Rectal smooth muscle tissue (tissue), 1 donor: Measurements from ENCODE around the gene XXYLT1.

Experiments used
- H3K27ac ChIP-seq: one replicate; pipeline ENCODE4 v1.7.0; 2013; ENCODE audit warnings: low read depth, low read length, inconsistent platforms
- H3K27me3 ChIP-seq: one replicate; pipeline ENCODE4 v1.7.0; 2013; ENCODE audit warnings: low read length; ENCODE audit not compliant: control insufficient read depth, insufficient read depth
- H3K36me3 ChIP-seq: one replicate; pipeline ENCODE4 v1.7.0; 2013; ENCODE audit warnings: low read length; ENCODE audit not compliant: control insufficient read depth, insufficient read depth
- H3K4me1 ChIP-seq: one replicate; pipeline ENCODE4 v1.7.0; 2013; ENCODE audit warnings: low read length; ENCODE audit not compliant: control insufficient read depth, insufficient read depth
- H3K4me3 ChIP-seq: one replicate; pipeline ENCODE4 v1.7.0; 2013; ENCODE audit warnings: low read length
- H3K9ac ChIP-seq: one replicate; pipeline ENCODE4 v1.7.0; 2013; ENCODE audit warnings: low read length

XXYLT1 gene

DNA sequence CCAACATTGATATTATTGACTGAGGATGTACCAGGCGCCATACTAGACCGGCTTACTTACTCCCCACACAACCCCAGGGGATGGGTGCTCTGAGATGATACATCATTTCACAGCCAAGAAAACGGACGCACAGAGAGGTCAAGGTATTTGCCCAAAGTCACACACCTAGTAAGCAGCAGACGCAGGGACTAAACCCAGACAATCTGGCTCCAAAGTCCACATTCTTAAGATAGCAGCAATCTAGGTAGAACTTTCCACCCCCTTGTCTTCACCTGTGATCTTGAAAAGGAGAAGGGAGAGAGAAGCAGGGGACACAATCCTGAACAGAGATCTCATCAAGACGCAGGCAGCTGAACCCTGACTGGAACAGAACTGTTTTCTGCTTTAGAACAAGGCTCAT is 200.6 kb downstream of the XXYLT1 start:
- Histone ChIP-seq H3K27me3 (no peaks in the 10 kb centered on the region), H3K9ac (no peak overlapping the region), H3K4me3 (no peak overlapping the region), H3K4me1 (no peaks in the 10 kb centered on the region), H3K36me3 (no peaks in the 10 kb centered on the region), H3K27ac (no peak overlapping the region)

- Histone ChIP-seq H3K27ac (no peak overlapping the region), H3K4me3 (no peak overlapping the region), H3K27me3 (no peaks in the 10 kb centered on the region), H3K4me1 (peaks cover 1% of the 10 kb centered on the region), H3K9ac (no peak overlapping the region), H3K36me3 (no peaks in the 10 kb centered on the region)
Observed at GRCh38 chr3:195069501-195070251, 201.3 kb downstream of the XXYLT1 start.

DNA sequence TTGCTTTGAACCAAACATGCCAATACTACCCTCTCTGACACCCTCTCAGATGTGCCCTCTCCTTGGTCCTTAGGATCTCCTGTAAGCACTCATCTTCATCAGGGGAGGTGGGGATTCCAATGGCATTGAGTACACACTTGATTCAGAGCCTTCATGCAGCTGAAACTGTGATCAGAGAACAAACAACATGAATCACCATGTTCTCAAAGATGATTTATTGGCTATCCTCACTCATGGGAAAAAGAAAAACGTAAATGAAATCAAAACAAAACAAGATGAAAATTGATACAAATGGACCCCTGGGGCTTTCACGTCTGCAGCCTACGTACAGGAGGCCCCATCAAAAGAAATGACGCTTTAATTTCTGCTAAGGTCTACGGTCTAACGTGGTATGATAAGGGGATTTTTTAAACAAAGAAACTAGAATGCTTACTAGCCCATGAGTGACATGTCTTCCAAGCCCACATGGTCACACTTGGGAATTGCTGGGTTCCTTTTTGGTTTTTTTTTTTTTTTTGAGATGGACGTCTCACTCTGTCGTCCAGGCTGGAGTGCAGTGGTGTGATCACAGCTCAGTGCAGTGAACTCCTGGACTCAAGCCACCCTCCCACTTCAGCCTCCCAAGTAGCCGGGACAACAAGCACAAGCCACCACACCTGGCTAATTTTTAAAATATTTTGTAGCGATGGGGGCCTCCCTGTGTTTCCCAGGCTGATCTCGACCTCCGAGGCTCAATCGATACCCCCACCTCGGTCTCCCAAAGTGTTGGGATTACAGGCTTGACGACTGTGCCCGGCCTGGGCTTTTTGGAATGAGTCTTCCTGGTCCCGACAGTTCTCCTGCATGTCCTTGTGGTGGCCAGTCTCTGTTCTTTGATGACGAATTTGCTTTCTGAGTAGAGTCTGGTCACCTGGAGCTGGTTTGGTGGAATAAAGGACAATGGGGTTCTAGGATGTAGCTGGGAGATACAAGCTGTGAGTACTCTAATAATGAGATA is 202.6 kb downstream of the XXYLT1 start:
- no peak overlapping the region for H3K4me3 ChIP-seq
- no peak overlapping the region for H3K27ac ChIP-seq
- no peaks in the 10 kb centered on the region for H3K27me3 ChIP-seq
- H3K9ac ChIP-seq = no peak overlapping the region
- H3K4me1 ChIP-seq = peaks cover 12% of the 10 kb centered on the region
- H3K36me3 ChIP-seq = no peaks in the 10 kb centered on the region

- Histone ChIP-seq H3K4me3 (no peak overlapping the region), H3K27ac (no peak overlapping the region), H3K9ac (no peak overlapping the region), H3K4me1 (peaks cover 12% of the 10 kb centered on the region), H3K27me3 (no peaks in the 10 kb centered on the region), H3K36me3 (no peaks in the 10 kb centered on the region)
Observed at GRCh38 chr3:195066441-195066841, 204.5 kb downstream of the XXYLT1 start.

- no peak overlapping the region for H3K4me3 ChIP-seq
- H3K27ac ChIP-seq = no peak overlapping the region
- H3K9ac ChIP-seq = no peak overlapping the region
- no peaks in the 10 kb centered on the region for H3K36me3 ChIP-seq
- H3K4me1 ChIP-seq = peaks cover 12% of the 10 kb centered on the region
- H3K27me3 ChIP-seq = no peaks in the 10 kb centered on the region
Observed at GRCh38 chr3:195065864-195066185, 205.1 kb downstream of the XXYLT1 start.

DNA sequence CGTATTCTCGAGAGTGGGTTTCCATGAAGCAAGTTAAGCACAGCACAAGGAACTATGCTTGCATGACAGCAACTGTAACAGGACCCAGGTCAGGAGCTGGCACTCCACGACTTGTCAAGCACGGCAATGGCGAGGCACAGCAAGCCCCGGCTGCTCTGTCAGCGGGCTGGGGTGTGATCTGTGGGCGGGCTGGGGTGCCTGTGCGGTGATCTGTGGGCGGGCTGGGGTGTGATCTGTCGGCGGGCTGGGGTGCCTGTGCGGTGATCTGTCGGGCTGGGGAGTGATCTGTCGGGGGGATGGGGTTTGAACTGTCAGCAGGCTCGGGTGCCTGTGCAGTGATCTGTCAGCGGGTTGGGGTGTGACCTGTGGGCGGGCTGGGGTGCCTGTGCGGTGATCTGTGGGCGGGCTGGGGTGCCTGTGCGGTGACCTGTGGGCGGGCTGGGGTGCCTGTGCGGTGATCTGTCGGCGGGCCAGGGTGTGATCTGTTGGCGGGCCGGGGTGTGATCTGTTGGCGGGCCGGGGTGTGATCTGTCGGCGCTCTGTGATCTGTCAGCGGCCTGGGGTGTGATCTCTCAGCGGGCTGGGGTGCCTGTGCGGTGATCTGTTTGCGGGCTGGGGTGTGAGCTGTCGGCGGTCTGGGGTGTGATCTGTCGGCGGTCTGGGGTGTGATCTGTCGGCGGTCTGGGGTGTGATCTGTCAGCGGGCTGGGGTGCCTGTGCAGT is 205.7 kb downstream of the XXYLT1 start:
- peaks cover 12% of the 10 kb centered on the region for H3K4me1 ChIP-seq
- H3K9ac ChIP-seq = no peak overlapping the region
- H3K36me3 ChIP-seq = no peaks in the 10 kb centered on the region
- H3K4me3 ChIP-seq = no peak overlapping the region
- no peaks in the 10 kb centered on the region for H3K27me3 ChIP-seq
- H3K27ac ChIP-seq = no peak overlapping the region

DNA sequence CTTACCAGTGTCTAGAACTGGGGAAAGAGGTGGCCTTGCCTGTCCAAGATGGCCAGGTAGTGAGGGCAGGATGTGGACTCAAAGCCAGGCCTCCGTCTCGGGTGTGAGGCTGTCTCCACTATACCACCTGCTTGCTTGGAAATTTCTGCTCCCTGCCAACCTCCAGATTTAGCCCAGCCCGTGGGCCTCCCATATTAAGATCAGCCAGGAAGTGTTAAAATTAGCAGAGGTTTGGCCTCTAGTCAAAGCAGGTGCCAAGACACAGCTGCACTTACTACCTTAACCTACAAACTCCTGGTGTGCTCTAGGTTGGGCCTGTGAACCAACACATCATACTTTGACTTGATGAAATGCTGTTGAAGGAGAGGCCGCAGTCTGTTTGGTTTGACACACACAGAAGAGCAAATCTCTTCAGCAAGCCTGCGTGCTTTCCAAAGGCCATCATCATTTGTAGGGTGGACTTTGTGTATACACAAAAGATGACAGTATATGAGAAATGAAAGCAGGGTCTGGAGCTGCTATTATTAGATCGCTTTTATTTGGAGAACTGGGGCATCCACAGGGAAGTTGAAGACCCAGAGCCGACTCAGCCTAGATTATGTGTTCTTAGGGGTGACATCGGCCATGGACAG is 206.5 kb downstream of the XXYLT1 start:
- Histone ChIP-seq H3K4me1 (peaks cover 12% of the 10 kb centered on the region), H3K27me3 (no peaks in the 10 kb centered on the region), H3K27ac (no peak overlapping the region), H3K9ac (no peak overlapping the region), H3K36me3 (no peaks in the 10 kb centered on the region), H3K4me3 (no peak overlapping the region)

- H3K27ac ChIP-seq = no peak overlapping the region
- no peak overlapping the region for H3K9ac ChIP-seq
- no peak overlapping the region for H3K4me3 ChIP-seq
- peaks cover 12% of the 10 kb centered on the region for H3K4me1 ChIP-seq
- H3K27me3 ChIP-seq = no peaks in the 10 kb centered on the region
- H3K36me3 ChIP-seq = no peaks in the 10 kb centered on the region
Observed at GRCh38 chr3:195063581-195064193, 207.3 kb downstream of the XXYLT1 start.

- Histone ChIP-seq H3K36me3 (no peaks in the 10 kb centered on the region), H3K4me3 (no peak overlapping the region), H3K9ac (no peak overlapping the region), H3K4me1 (peaks cover 12% of the 10 kb centered on the region), H3K27me3 (no peaks in the 10 kb centered on the region), H3K27ac (no peak overlapping the region)
Observed at GRCh38 chr3:195062866-195063540, 208.0 kb downstream of the XXYLT1 start.

DNA sequence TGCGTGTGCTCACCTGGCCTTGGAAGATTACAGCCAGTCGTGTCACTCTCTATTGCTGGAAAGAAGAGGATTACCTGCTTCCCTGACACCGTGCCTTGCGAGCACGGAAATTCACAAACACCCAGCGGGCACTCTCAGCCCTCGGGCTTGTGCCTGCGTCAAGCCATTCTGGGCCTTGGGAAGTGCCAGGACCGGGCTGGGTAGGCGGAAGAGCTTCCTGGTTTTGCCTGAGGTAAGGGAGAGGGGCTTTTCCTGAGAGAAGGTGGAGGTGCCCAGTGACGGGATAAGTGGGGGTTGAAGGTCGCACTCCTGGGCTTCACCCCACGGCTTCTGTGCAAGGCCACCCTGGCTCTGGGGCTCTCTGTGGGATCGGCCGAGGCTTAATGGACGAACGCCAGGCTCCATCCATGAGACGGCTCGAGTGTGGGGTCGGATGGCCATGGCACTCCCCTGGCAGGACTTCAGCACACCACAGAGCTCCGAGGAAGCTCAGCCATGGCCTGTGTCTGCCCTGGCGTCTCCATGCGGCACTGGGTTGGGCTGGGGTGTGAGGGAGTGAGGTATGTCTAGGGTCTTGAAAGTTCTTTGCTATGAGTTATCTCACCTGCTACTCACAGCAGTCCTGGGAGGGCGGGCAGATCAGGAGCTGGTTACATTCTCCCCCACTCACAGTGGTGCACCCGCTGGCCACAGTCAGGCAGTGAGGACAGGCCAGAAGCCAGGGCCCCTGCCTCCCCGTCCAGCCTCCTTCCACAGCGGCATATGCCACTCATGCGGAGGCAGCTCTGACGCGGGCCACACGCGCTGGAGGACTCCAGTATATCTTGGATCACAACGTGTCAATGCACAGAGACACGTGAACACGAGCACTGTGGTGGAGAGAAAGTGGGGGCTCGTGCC is 209.0 kb downstream of the XXYLT1 start:
- Histone ChIP-seq H3K9ac (no peak overlapping the region), H3K27ac (no peak overlapping the region), H3K27me3 (no peaks in the 10 kb centered on the region), H3K4me3 (no peak overlapping the region), H3K4me1 (peaks cover 12% of the 10 kb centered on the region), H3K36me3 (no peaks in the 10 kb centered on the region)
